Liver (tissue), 9 donors: ENCODE measurements around the gene RYR2. TPM values are rescaled to one million over a fixed set of nuclear protein-coding genes. Genes with fewer than 3 reads are reported as not detected.

ENCODE experiments used
- DNase-seq: peaks from one replicate; pipeline ENCODE4 v3.0.0-alpha.2; 2017; ENCODE audit warnings: low spot score
- H3K27ac ChIP-seq, 2 donors: one replicate each; pipeline ENCODE4 v1.7.0; 2013; ENCODE audit warnings: inconsistent platforms in 2 of 2, low read length in 2 of 2, control low read depth in 1 of 2, low read depth in 1 of 2, mild to moderate bottlenecking in 1 of 2
- H3K27me3 ChIP-seq, 4 donors: one replicate each; pipeline versions ENCODE4 v1.6.1 to v1.7.0; 2013; ENCODE audit warnings: low read length in 3 of 4, inconsistent platforms in 1 of 4, mild to moderate bottlenecking in 1 of 4, moderate library complexity in 1 of 4; ENCODE audit not compliant: control insufficient read depth in 4 of 4, insufficient read depth in 4 of 4
- H3K36me3 ChIP-seq, 4 donors: one replicate each; pipeline versions ENCODE4 v1.6.1 to v1.7.0; 2013; ENCODE audit warnings: low read length in 3 of 4, mild to moderate bottlenecking in 3 of 4, low read depth in 1 of 4, moderate library complexity in 1 of 4; ENCODE audit not compliant: control insufficient read depth in 4 of 4, insufficient read depth in 3 of 4
- H3K4me1 ChIP-seq, 4 donors: one replicate each; pipeline versions ENCODE4 v1.6.1 to v1.7.0; 2013; ENCODE audit warnings: low read length in 3 of 4, mild to moderate bottlenecking in 3 of 4, moderate library complexity in 1 of 4; ENCODE audit not compliant: control insufficient read depth in 4 of 4, insufficient read depth in 4 of 4
- H3K4me3 ChIP-seq, 3 donors: one replicate each; pipeline versions ENCODE4 v1.6.1 to v1.7.0; 2013; ENCODE audit warnings: low read length in 3 of 3, control low read depth in 1 of 3, low read depth in 1 of 3, mild to moderate bottlenecking in 1 of 3
- H3K9ac ChIP-seq, 2 donors: one replicate each; pipeline ENCODE4 v1.7.0; 2013; ENCODE audit warnings: low read length in 2 of 2, mild to moderate bottlenecking in 2 of 2, moderate library complexity in 2 of 2, control low read depth in 1 of 2, low read depth in 1 of 2
- H3K9me3 ChIP-seq, 4 donors: one replicate each; pipeline versions ENCODE4 v1.6.1 to v1.7.0; 2013; ENCODE audit warnings: low read length in 3 of 4; ENCODE audit not compliant: control insufficient read depth in 4 of 4
- ATF3 ChIP-seq: IDR thresholded peaks from 2 replicates; pipeline ENCODE4 v1.6.1; 2016; ENCODE audit warnings: antibody characterized with exemption
- CTCF ChIP-seq: fragments of 150-350 bp; IDR thresholded peaks from 2 replicates; pipeline ENCODE4 v1.5.1; 2017; ENCODE audit warnings: improper control_type of control experiment, low read depth, low read length; ENCODE audit not compliant: missing input control
- EGR1 ChIP-seq, 2 donors: IDR thresholded peaks; 2 replicates each; pipeline ENCODE4 v1.6.1; 2016 to 2018; ENCODE audit warnings: antibody characterized with exemption in 2 of 2, low read depth in 2 of 2
- FOXA1 ChIP-seq: IDR thresholded peaks from 2 replicates; pipeline ENCODE4 v1.6.1; 2016; ENCODE audit warnings: antibody characterized with exemption
- FOXA2 ChIP-seq: IDR thresholded peaks from 2 replicates; pipeline ENCODE4 v1.6.1; 2016; ENCODE audit warnings: antibody characterized with exemption
- GABPA ChIP-seq, 2 donors: IDR thresholded peaks in 1 of 2; conservative IDR thresholded peaks in 1 of 2; 2 replicates each; pipeline ENCODE4 v1.6.1; 2016; ENCODE audit warnings: antibody characterized with exemption in 2 of 2, mild to moderate bottlenecking in 1 of 2, moderate library complexity in 1 of 2
- HNF4A ChIP-seq, 2 donors: conservative IDR thresholded peaks; 2 replicates each; pipeline ENCODE4 v1.6.1; 2016; ENCODE audit warnings: antibody characterized with exemption in 2 of 2, mild to moderate bottlenecking in 2 of 2
- HNF4G ChIP-seq: IDR thresholded peaks from 2 replicates; pipeline ENCODE4 v1.6.1; 2016; ENCODE audit warnings: antibody characterized with exemption
- JUND ChIP-seq, 2 donors: IDR thresholded peaks; 2 replicates each; pipeline ENCODE4 v1.6.1; 2016; ENCODE audit warnings: antibody characterized with exemption in 2 of 2
- MAX ChIP-seq: IDR thresholded peaks from 2 replicates; pipeline ENCODE4 v1.6.1; 2016; ENCODE audit warnings: antibody characterized with exemption
- NR2F2 ChIP-seq: IDR thresholded peaks from 2 replicates; pipeline ENCODE4 v1.6.1; 2016; ENCODE audit warnings: antibody characterized with exemption
- RAD21 ChIP-seq, 2 donors: IDR thresholded peaks; 2 replicates each; pipeline ENCODE4 v1.6.1; 2016; ENCODE audit warnings: antibody characterized with exemption in 2 of 2, mild to moderate bottlenecking in 2 of 2
- REST ChIP-seq: IDR thresholded peaks from 2 replicates; pipeline ENCODE4 v1.6.1; 2016; ENCODE audit warnings: antibody characterized with exemption, mild to moderate bottlenecking
- RXRA ChIP-seq, 2 donors: IDR thresholded peaks; 2 replicates each; pipeline ENCODE4 v1.6.1; 2017 to 2018; ENCODE audit warnings: antibody characterized with exemption in 2 of 2, mild to moderate bottlenecking in 1 of 2
- SP1 ChIP-seq: IDR thresholded peaks from 2 replicates; pipeline ENCODE4 v1.6.1; 2018; ENCODE audit warnings: antibody characterized with exemption, mild to moderate bottlenecking
- TAF1 ChIP-seq: conservative IDR thresholded peaks from 2 replicates; pipeline ENCODE4 v1.6.1; 2016; ENCODE audit warnings: antibody characterized with exemption, mild to moderate bottlenecking
- YY1 ChIP-seq: IDR thresholded peaks from 2 replicates; pipeline ENCODE4 v1.6.1; 2016; ENCODE audit warnings: antibody characterized with exemption, mild to moderate bottlenecking
- ZBTB33 ChIP-seq: IDR thresholded peaks from 2 replicates; pipeline ENCODE4 v1.6.1; 2016; ENCODE audit warnings: antibody characterized with exemption
- WGBS: extraction: QIAGEN DNeasy Blood & Tissue Kit; methylation state at CpG from one replicate; pipeline ENCODE4 v1.1.7; 2013; 5-methylcytosine and 5-hydroxymethylcytosine counted together
- polyA plus RNA-seq, 2 donors: library from polyadenylated mRNA; stranded (reverse) in 1 of 2; unstranded in 1 of 2; fragments of 200-250 nt in 1 of 2; fragments of >200 nt in 1 of 2; fragmentation: Nextera tagmentation in 1 of 2; extraction: Ambion mirVana in 1 of 2; gene quantifications; one replicate each; pipeline versions ENCODE4 v1.2.1 to v1.2.3, GENCODE V29; 2013 to 2015
- total RNA-seq, 2 donors: library from RNA; depleted of rRNA; stranded (reverse); fragments of >200 nt; gene quantifications; one replicate each; pipeline ENCODE4 v1.2.3, GENCODE V29; 2014
- donor health status: healthy.
- donor health status: healthy.
- donor health status: healthy.
- donor health status: healthy.
- donor health status: healthy.

The RYR2 gene
- total and polyA plus RNA-seq, 4 donors: 0.06 to 0.75 (median 0.31) TPM

- Histone ChIP-seq H3K9ac (no peak overlapping the region), H3K4me3 (no peak overlapping the region), H3K4me1 (no peaks in the 10 kb centered on the region), H3K36me3 (no peaks in the 10 kb centered on the region), H3K9me3 (no peaks in the 10 kb centered on the region), H3K27ac (no peak overlapping the region), H3K27me3 (no peaks in the 10 kb centered on the region)
- no peak for DNase-seq
- 82% methylated on average over 11 of the region's 11 CpGs for WGBS
- TF ChIP-seq HNF4A (conservative IDR thresholded peaks at IDR 0.05): no peak
- no peak for TF ChIP-seq RXRA (IDR thresholded peaks at IDR 0.05)
- TF ChIP-seq RAD21 (IDR thresholded peaks at IDR 0.05): no peak
- no peak for TF ChIP-seq ATF3
- TF ChIP-seq FOXA2: no peak
- TF ChIP-seq SP1: no peak
- TF ChIP-seq ZBTB33: no peak
- no peak for TF ChIP-seq HNF4G
- TF ChIP-seq MAX: no peak
- TF ChIP-seq TAF1: no peak
- TF ChIP-seq YY1: no peak
- TF ChIP-seq REST: no peak
- TF ChIP-seq NR2F2: no peak
- no peak for TF ChIP-seq FOXA1
- no peak for TF ChIP-seq GABPA (IDR thresholded peaks at IDR 0.05 in 1 of 2, conservative IDR thresholded peaks at IDR 0.05 in 1 of 2)
Measured at GRCh38 chr1:237074371-237075117, 32.6 kb downstream of the RYR2 start.

DNA sequence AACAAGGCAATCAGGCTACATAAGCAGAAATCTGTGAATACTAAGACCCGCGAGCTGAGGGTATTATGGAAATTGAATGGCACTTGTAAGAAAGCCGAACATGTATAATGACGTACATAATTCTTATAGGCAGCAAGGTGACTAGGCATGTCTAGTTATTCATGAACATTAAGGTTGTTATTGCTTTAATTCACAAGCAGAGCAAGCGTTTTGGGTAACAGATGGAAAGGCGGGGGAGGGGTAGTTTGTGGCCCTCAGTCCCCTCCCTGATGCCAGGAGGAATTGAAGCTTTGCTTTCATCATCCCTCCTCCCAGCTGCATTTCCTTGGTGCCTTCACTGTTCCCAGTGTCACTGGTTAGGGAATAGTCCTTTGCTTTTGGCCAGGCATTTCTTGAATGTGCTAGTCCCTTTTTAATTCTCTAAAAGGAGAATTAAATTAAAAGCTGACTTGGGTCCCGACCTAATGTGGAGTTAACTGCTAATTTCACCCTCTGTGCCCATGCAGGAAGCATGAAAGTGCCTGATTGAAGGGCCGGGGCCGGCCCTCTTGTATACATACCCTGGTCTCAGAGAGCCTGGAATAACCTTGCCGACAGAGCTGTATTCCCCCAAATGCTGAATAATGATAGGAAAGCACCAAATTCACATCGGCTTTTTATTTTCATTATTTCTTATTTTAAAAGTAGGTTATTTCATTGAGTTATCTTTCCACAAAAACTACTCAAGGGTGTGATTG, 42.5 kb downstream of the RYR2 start:
- no peaks in the 10 kb centered on the region for H3K27me3 ChIP-seq
- H3K4me3 ChIP-seq: no peak overlapping the region
- H3K36me3 ChIP-seq: no peaks in the 10 kb centered on the region
- H3K9me3 ChIP-seq: no peaks in the 10 kb centered on the region
- no peak for DNase-seq
- no peak overlapping the region for H3K27ac ChIP-seq
- H3K4me1 ChIP-seq: no peaks in the 10 kb centered on the region
- WGBS: 63% methylated on average over 11 of the region's 11 CpGs
- H3K9ac ChIP-seq: no peak overlapping the region
- no peak for TF ChIP-seq TAF1
- no peak for TF ChIP-seq GABPA (IDR thresholded peaks at IDR 0.05 in 1 of 2, conservative IDR thresholded peaks at IDR 0.05 in 1 of 2)
- TF ChIP-seq CTCF: no peak
- TF ChIP-seq ATF3: no peak
- TF ChIP-seq EGR1 (IDR thresholded peaks at IDR 0.05; ENCODE audit: low read depth in 2 of 2): no peak
- no peak for TF ChIP-seq RAD21 (IDR thresholded peaks at IDR 0.05)
- TF ChIP-seq SP1: no peak
- no peak for TF ChIP-seq JUND (IDR thresholded peaks at IDR 0.05)
- no peak for TF ChIP-seq HNF4G
- TF ChIP-seq ZBTB33: no peak
